Effector memory CD8-positive, alpha-beta T cell (primary cell): ENCODE data around the gene RGS12.

Experiments used
- ATAC-seq: fragments of 150-1000 bp; cut with Tn5 transposase; replicated peaks from 2 replicates; pipeline ENCODE4 v1.10.0; 2021; ENCODE audit warnings: mild to moderate bottlenecking, moderate library complexity
- DNase-seq, 3 experiments: peaks; one replicate each; pipeline ENCODE4 v3.0.0; 2021
- H3K27ac Mint-ChIP-seq, 2 donors: one replicate each; pipeline ENCODE4 v1.8.0; 2022; ENCODE audit warnings: mild to moderate bottlenecking in 2 of 2, mixed read lengths in 2 of 2, moderate library complexity in 2 of 2
- H3K27me3 Mint-ChIP-seq, 2 donors: one replicate each; pipeline ENCODE4 v1.8.0; 2022; ENCODE audit warnings: mixed read lengths in 2 of 2
- H3K36me3 Mint-ChIP-seq: one replicate; pipeline ENCODE4 v1.8.0; 2022; ENCODE audit warnings: mild to moderate bottlenecking, moderate library complexity, mixed read lengths; ENCODE audit not compliant: insufficient read depth
- H3K4me1 Mint-ChIP-seq, 2 donors: one replicate each; pipeline ENCODE4 v1.8.0; 2022; ENCODE audit warnings: low read depth in 2 of 2, mixed read lengths in 2 of 2
- H3K4me3 Mint-ChIP-seq, 2 donors: one replicate each; pipeline ENCODE4 v1.8.0; 2022; ENCODE audit warnings: mild to moderate bottlenecking in 2 of 2, mixed read lengths in 2 of 2, moderate library complexity in 2 of 2
- H3K9me3 Mint-ChIP-seq, 2 donors: one replicate each; pipeline ENCODE4 v1.8.0; 2022; ENCODE audit warnings: mixed read lengths in 2 of 2

RGS12 gene

GRCh38 chr4:3302173-3302785 lies 9.5 kb downstream of the RGS12 start:
- Mint-ChIP-seq H3K27me3 (peaks cover 0 to 16% of the 10 kb centered on the region in 2 donors), H3K4me3 (peak overlapping the region; percentile 88 to 91), H3K27ac (peak overlapping the region; percentile 80 to 90), H3K9me3 (no peaks in the 10 kb centered on the region), H3K36me3 (peaks cover 3% of the 10 kb centered on the region), H3K4me1 (peaks cover 41 to 49% of the 10 kb centered on the region in 2 donors)
- ATAC-seq (peak; percentile 93), DNase-seq (peak; percentile 88 to 89 (median 88))

- peak overlapping the region; percentile 88 to 91 for H3K4me3 Mint-ChIP-seq
Measured at GRCh38 chr4:3302786-3303564, 10.2 kb downstream of the RGS12 start.

GRCh38 chr4:3303565-3303824 lies 10.7 kb downstream of the RGS12 start:
- Mint-ChIP-seq H3K27me3 (peaks cover 0 to 24% of the 10 kb centered on the region in 2 donors), H3K27ac (peak overlapping the region in 1 of 2 donors; percentile 80), H3K4me3 (peak overlapping the region; percentile 88 to 91), H3K9me3 (no peaks in the 10 kb centered on the region), H3K36me3 (peaks cover 3% of the 10 kb centered on the region), H3K4me1 (peaks cover 43 to 45% of the 10 kb centered on the region in 2 donors)
- no peak for ATAC-seq
- no peak for DNase-seq

More at GRCh38 chr4:3302786-3303564, 10.2 kb downstream of the RGS12 start:
- Mint-ChIP-seq H3K4me1 (peaks cover 40 to 49% of the 10 kb centered on the region in 2 donors), H3K27me3 (peaks cover 0 to 19% of the 10 kb centered on the region in 2 donors), H3K27ac (peak overlapping the region; percentile 80 to 90), H3K36me3 (peaks cover 3% of the 10 kb centered on the region), H3K9me3 (no peaks in the 10 kb centered on the region)
- DNase-seq: peak in 2 of 3 experiments; percentile 24 to 27
- peak; percentile 11 for ATAC-seq

- Mint-ChIP-seq H3K36me3 (peaks cover 3% of the 10 kb centered on the region), H3K4me3 (peak overlapping the region; percentile 88 to 91), H3K27me3 (peaks cover 0 to 26% of the 10 kb centered on the region in 2 donors), H3K4me1 (peaks cover 42 to 44% of the 10 kb centered on the region in 2 donors), H3K27ac (no peak overlapping the region), H3K9me3 (no peaks in the 10 kb centered on the region)
- DNase-seq (no peak), ATAC-seq (no peak)
Measured at GRCh38 chr4:3303923-3304710, 11.3 kb downstream of the RGS12 start.

- H3K27ac Mint-ChIP-seq: no peak overlapping the region
- peaks cover 3% of the 10 kb centered on the region for H3K36me3 Mint-ChIP-seq
- DNase-seq (no peak), ATAC-seq (no peak)
- no peaks in the 10 kb centered on the region for H3K9me3 Mint-ChIP-seq
- no peak overlapping the region for H3K4me3 Mint-ChIP-seq
- peaks cover 39 to 41% of the 10 kb centered on the region in 2 donors for H3K4me1 Mint-ChIP-seq
- peaks cover 0 to 26% of the 10 kb centered on the region in 2 donors for H3K27me3 Mint-ChIP-seq
Measured at GRCh38 chr4:3304831-3305609, 12.2 kb downstream of the RGS12 start.

- Mint-ChIP-seq H3K27ac (no peak overlapping the region), H3K36me3 (peaks cover 3% of the 10 kb centered on the region)
- ATAC-seq: no peak
Measured at GRCh38 chr4:3305610-3306371, 13.0 kb downstream of the RGS12 start.

GRCh38 chr4:3306450-3306849 lies 13.6 kb downstream of the RGS12 start:
- H3K9me3 Mint-ChIP-seq: no peaks in the 10 kb centered on the region
- DNase-seq: no peak
- no peak for ATAC-seq
- no peak overlapping the region for H3K27ac Mint-ChIP-seq
- peaks cover 35 to 37% of the 10 kb centered on the region in 2 donors for H3K4me1 Mint-ChIP-seq
- no peak overlapping the region for H3K4me3 Mint-ChIP-seq
- H3K36me3 Mint-ChIP-seq: peaks cover 3% of the 10 kb centered on the region
- H3K27me3 Mint-ChIP-seq: peaks cover 0 to 26% of the 10 kb centered on the region in 2 donors

More at GRCh38 chr4:3305610-3306371, 13.0 kb downstream of the RGS12 start:
- H3K4me1 Mint-ChIP-seq: peaks cover 39 to 41% of the 10 kb centered on the region in 2 donors
- H3K27me3 Mint-ChIP-seq: peaks cover 0 to 26% of the 10 kb centered on the region in 2 donors
- DNase-seq: no peak
- H3K9me3 Mint-ChIP-seq: no peaks in the 10 kb centered on the region
- H3K4me3 Mint-ChIP-seq: no peak overlapping the region

GRCh38 chr4:3307060-3307459 lies 14.2 kb downstream of the RGS12 start:
- Mint-ChIP-seq H3K36me3 (peaks cover 3% of the 10 kb centered on the region), H3K4me3 (no peak overlapping the region), H3K27me3 (peaks cover 0 to 26% of the 10 kb centered on the region in 2 donors), H3K27ac (no peak overlapping the region), H3K4me1 (peaks cover 28 to 32% of the 10 kb centered on the region in 2 donors), H3K9me3 (no peaks in the 10 kb centered on the region)
- DNase-seq (no peak), ATAC-seq (no peak)

- peaks cover 0 to 26% of the 10 kb centered on the region in 2 donors for H3K27me3 Mint-ChIP-seq
- no peak for DNase-seq
- no peaks in the 10 kb centered on the region for H3K9me3 Mint-ChIP-seq
- no peak overlapping the region for H3K4me3 Mint-ChIP-seq
- no peak for ATAC-seq
- no peak overlapping the region for H3K27ac Mint-ChIP-seq
- peaks cover 24 to 29% of the 10 kb centered on the region in 2 donors for H3K4me1 Mint-ChIP-seq
- peaks cover 1% of the 10 kb centered on the region for H3K36me3 Mint-ChIP-seq
Measured at GRCh38 chr4:3307486-3307885, 14.7 kb downstream of the RGS12 start.

GRCh38 chr4:3307891-3308575 lies 15.2 kb downstream of the RGS12 start:
- Mint-ChIP-seq H3K9me3 (no peaks in the 10 kb centered on the region), H3K4me3 (no peak overlapping the region), H3K27me3 (peaks cover 0 to 26% of the 10 kb centered on the region in 2 donors), H3K36me3 (no peaks in the 10 kb centered on the region), H3K4me1 (peaks cover 19 to 24% of the 10 kb centered on the region in 2 donors), H3K27ac (no peak overlapping the region)
- no peak for ATAC-seq
- no peak for DNase-seq

GRCh38 chr4:3308691-3309090 lies 15.9 kb downstream of the RGS12 start:
- Mint-ChIP-seq H3K9me3 (no peaks in the 10 kb centered on the region), H3K27me3 (peaks cover 0 to 26% of the 10 kb centered on the region in 2 donors), H3K4me3 (no peak overlapping the region), H3K4me1 (peaks cover 12 to 18% of the 10 kb centered on the region in 2 donors), H3K36me3 (peaks cover 2% of the 10 kb centered on the region), H3K27ac (no peak overlapping the region)
- ATAC-seq: no peak
- no peak for DNase-seq
